GM10847 (cell line): ENCODE data around the gene TBXA2R.

Experiments
- POLR2A ChIP-seq: IDR thresholded peaks from 2 replicates; pipeline ENCODE4 v1.6.1; 2011; ENCODE audit not compliant: insufficient read length; ENCODE audit errors: extremely low read depth

Gene TBXA2R

DNA sequence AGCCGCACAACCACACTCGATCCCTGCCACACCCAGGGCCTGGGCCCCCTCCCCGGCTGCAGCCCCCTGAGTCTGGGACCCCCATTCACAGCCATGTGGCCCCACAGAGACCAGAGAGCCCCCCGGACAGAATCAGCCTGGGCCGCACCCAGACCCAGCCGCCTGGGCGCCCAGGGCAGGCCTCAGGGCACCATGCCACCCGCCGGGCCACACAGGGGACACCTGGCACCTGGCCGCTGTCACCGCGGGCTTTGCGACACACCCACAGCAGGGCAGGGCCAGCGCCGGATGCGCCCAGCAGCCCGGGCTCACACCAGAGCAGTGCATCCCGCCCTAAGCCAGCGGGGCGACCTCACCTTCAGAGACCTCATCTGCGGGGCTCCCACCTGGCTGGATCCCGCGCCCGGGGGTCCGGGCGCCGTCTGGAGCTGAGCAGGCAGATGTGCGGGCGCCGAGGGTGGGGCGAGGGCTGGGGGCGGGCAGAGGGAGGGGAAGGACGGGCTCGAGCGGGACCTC is 443 bp downstream of the TBXA2R start:
- no peak for TF ChIP-seq POLR2A

DNA sequence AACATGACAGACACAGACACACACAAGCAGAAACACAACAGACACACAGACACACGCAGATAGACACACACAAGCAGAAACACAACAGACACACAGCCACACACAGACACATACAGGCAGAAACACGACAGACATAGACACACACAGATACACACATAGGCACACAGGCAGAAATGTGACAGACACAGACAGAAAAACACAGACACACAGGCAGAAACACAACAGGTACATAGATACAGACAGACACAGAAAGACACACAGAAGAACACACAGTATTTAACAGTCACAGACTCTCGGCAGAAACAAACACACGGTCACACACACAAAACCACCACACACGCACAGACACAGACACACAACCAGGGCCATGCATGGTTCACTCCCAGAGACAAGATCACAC is 905 bp downstream of the TBXA2R start:
- TF ChIP-seq POLR2A, result no peak

DNA sequence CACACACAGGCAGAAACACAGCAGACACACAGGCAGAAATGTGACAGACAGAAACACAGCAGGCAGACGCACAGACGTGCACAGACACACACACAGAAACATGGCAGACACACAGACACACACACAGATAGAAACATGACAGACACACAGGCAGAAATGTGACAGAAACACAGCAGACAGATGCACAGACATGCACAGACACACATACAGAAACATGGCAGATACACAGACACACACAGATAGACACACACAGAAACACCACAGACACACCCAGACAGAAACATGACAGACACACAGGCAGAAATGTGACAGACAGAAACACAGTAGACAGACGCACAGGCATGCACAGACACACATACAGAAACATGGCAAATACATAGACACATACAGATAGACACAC is 1.3 kb downstream of the TBXA2R start:
- TF ChIP-seq POLR2A, result no peak

DNA sequence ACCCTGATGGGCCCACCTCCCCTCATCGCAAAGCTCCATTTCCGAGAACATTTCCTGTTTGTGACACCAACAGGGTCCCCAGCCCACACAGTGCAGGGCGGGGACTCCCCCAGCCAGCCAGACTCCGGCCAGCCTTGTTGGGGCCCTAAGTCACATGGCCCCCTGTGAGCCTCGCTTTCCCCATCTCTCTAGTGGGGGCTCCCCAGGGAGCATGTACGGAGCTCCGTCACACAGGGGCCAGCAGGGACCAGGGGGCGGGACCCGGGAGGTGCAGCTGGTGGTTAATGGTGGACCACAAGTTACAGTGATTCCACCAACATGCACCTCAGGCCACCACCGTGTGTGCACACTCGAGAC is 1.7 kb downstream of the TBXA2R start:
- TF ChIP-seq POLR2A, result no peak

DNA sequence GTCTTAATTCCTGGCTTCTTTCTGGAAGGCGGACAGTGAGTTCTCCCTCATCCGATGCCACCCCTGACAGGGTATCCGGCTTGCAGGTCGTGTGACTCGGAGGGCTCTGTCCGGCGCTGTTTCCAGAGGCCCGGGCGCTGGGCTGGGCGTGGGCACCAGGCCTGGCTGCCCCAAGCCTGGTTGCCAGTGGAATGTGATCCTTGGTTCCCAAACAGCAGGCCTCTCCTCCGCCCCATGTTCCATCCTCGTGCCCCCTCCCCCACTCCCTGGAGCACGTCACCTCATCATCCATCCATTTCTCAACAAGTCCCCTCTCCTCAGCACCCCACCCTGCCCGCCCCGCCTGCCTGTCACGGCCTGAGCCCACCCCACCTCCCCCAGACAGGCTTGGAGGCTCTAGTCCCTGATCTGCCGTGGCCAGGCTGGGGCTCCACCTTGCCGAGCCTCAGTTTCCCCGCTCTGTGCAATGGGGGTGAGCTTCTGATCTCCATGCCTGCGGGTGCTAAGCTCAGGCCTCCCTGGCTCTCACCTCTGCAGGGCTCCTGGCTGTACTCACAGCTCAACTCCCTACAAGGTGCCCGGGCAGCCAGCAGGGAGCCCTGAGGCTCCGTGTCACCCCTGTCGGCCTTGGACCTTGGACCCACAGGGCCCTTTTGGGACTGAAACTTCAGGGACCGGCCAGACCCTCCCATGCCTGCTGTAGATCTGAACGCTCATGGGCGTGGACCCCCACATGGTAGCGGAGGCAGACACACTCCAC is 2.3 kb downstream of the TBXA2R start:
- no peak for TF ChIP-seq POLR2A

DNA sequence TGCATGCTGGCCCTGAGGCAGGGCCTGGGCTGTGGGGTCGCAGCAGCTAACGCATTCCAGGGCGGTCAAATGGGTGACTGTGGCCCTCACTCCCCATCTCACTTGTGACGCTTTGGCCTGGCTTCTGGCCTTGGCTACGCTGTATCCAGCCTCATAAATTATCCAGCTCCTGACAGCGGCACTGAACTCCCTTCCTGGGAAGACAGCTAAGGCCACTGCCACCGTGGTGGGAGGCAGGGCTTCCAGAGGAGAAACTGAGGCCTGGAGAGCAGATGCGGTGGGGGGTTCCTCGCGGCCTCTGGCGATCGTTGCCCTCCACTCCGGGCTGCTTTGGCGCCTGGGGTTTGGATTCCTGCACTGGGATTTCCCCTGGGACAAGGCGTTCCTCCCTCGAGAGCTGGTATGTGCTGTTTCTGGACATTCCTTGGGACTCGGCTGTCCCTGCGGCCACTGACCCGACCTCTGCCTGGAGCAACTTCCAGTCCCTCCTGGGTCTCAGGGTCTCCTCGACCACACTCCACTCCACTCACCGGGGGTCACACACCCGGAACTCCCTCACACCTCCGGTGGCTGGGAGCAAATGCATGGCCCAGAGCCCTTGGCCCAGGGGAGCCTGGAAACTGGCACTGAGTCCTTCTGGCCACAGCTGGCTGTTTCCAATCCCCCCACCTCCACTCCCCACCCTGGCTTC is 3.4 kb downstream of the TBXA2R start:
- TF ChIP-seq POLR2A, result no peak

DNA sequence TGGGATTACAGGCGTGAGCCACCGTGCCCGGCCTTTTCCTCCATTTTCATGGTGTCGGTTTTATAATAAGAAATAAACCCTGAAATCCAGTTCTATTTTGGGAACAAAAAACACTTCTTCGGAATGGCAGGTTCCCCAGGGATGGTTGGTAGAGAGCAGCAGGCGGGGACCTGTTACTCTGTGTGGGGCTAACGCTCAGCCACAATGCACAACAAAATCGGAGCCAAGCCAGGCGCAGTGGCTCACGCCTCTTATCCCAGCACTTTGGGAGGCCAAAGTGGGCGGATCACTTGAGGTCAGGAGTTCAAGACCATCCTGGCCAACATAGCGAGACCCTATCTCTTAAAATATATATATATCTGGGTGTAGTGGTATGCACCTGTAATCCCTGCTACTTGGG is 5.7 kb downstream of the TBXA2R start:
- no peak for TF ChIP-seq POLR2A

DNA sequence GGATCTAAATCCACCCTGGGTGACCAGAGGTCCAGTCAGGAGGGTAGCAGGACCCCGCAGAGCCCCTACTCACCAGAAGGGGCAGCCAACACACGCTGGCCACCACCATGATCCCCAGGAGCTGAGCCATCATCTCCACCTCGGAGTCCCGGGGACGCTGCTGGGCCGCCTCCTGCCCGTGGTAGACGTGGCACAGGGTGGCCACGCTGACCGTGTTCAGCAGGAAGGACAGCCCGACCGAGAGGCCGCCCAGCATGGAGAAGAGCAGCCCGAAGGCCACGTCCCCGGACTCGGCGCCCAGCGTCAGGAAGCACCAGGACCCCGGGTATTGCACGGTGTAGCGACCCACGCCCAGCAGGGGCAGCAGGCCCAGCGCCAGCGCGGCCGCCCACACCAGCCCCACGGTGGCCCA is 6.9 kb downstream of the TBXA2R start:
- TF ChIP-seq POLR2A, result no peak

DNA sequence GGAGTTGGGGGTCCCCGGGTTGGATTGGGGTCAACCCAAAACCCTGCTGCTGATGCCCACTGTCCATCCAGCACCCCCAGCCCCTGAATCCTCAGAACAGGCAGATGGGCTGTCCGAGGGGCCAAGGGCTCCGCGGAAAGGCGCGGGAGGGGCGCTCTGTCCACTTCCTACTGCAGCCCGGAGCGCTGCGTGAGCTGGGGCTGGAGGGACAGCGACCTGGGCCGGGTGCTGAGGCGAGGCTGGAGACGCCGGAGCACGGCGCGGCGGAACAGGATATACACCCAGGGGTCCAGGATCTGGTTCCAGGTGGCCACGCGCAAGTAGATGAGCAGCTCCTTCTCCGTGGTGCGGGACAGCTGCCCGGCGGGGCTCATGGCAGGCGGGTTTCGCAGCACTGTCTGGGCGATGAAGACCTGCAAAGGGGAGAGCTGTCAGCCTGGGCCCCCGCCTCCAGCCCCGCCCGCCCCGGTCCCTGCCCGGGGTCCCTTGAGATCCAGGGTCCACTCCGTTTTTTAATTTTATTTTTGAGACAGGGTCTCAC is 11.1 kb downstream of the TBXA2R start:
- TF ChIP-seq POLR2A, result no peak

DNA sequence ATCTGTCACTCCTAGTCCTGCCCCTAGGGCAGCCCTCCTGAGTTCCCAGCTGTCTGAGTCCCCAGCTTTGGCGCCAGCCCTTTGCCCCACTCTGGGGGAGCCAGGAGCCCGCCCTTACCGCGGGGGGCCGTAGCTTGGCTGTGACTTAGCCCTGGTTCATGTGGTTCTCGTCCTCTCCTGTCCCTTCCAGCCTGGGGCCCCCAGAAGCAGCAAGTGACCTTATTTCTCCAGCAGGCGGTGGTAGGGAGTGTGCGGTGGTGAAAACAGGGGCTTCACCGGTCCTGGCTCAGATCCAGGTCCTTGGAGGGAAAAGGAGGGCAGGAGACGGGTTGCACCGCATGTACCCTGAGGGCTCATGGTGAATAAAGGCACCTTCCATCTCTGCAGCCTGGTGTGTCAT is 13.5 kb downstream of the TBXA2R start:
- no peak for TF ChIP-seq POLR2A

DNA sequence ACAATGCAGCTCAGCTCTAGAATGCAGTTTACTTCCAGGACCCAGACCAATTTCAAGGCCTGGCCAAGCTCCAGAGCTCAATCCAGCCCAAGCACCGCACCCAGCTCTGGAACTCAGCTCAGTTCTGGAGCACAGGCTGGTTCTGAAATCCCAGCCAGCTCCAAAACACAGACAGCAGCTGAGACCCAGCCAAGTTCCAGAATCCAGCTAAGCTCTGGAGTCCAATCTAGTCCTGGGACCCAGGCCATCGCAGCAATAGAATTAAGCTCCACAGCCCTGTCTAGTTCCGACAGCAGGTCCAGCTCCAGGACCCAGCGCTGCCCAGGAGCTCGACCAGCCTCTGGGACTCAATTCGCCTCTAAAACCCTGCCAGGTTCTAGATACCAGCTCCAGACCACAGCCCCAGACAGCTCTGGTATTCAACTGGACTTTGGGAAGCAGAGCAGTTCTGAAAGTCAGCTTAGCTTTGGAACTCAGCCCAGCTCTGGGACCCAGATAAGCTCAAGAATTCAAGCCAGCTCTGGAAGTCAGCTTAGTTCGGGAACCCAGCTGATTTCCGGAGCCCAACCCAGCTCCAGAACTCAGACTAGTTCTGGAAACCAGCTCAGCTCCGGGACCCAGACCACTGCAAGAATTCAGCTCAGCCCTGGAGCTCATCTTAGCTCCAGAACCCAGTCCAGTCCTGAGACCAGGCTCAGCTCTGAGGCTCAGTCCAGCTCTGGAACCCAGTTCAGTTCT is 14.6 kb downstream of the TBXA2R start:
- TF ChIP-seq POLR2A, result no peak

DNA sequence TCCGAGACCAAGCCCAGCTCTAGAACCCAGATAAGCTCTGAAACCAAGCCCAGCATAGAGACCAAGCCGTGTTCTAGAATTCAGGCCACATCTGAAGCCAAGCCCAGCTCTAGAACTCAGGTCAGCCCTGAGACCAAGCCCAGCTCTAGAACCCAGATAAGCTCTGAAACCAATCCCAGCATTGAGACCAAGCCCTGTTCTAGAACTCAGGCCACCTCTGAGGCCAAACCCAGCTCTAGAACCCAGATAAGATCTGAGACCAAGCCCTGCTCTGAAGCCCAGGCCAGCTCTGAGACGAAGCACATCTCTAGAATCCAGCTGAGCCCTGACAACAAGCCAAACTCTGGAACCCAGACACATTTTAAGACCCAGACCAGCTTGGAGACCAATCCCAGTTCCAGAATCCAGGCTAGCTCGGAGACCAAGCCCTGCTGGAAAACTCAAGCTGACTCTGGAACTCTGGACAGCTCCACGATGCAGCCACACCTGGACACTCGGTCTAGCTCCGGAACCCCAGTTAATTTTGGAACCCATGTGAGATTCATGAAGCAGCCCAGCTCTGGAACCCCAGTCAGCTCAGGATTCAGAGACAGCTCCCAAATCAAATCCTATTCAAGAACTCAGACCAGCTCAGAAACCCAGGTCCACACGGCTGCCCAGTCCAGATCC is 15.6 kb downstream of the TBXA2R start:
- no peak for TF ChIP-seq POLR2A

DNA sequence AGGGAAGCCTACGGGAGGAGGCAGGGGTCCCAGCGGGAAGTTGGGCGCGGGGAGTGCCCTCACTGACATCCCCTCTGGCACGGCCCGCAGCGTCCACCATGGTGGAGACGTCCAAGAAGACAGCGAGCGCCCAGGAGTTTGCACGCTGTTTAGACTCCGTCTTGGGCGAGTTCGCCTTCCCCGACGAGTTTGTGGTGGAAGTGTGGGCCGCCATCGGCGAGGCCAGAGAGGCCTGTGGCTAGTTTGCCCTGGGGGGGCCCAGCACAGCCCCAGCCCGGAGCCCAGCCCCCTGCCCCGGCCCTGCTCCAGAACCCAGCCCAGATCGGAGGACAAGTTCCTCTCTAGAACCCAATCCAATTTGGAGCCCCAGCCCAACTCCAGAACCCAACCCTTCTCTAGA is 16.7 kb downstream of the TBXA2R start:
- no peak for TF ChIP-seq POLR2A

DNA sequence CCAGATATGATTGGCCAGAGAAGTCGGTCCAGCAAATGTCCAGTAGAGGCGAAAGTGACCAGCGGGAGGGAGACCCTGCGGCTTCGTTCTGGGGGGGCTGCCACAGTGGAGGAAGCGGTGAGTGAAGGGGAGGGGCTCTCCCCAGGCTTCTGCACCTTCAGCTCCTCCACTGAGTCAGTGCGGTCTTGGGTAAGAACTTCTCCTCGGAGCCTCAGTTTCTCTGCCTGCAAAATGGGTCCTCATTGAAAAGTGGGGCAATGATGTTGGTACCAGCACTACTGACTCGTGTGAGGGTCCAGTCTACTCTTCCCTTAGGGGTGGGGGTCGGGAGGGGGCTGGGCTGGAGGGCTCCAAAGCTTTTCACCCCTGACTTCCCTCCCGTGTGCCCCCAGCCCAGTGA is 17.2 kb downstream of the TBXA2R start:
- TF ChIP-seq POLR2A, result no peak

DNA sequence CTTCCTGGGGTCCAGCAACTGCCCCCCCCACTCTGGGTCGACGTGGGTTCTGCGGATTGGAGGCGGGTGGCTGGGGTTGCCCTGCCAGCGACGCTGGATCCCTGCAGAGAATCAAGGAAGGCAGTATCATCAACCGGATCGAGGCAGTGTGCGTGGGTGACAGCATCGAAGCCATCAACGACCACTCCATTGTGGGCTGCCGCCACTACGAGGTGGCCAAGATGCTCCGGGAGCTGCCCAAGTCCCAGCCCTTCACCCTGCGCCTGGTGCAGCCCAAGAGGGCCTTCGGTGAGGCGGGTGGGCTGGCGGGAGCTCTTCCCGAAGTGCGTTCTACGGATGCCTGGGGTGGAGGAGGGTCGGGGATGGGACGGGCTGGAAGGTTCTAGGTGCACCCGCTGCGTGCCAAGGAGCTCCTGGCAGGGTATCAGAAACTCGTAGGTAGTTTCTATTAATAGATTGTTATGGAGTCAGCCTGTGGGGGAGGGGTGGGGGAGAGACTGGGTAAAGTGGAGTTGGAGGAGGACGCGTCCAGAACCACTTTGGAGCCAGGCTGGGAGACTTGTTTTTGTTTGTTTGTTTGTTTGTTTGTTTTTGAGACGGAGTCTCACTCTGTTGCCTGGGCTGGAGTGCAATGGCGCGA is 19.8 kb downstream of the TBXA2R start:
- no peak for TF ChIP-seq POLR2A
